ENCODE results near the gene ENTR1. TPM values are rescaled to one million over a fixed set of nuclear protein-coding genes. Genes with fewer than 3 reads are reported as not detected.

ENTR1 gene
- total RNA-seq, 1 donor from 2014 or later, result 34.9 TPM

DNA sequence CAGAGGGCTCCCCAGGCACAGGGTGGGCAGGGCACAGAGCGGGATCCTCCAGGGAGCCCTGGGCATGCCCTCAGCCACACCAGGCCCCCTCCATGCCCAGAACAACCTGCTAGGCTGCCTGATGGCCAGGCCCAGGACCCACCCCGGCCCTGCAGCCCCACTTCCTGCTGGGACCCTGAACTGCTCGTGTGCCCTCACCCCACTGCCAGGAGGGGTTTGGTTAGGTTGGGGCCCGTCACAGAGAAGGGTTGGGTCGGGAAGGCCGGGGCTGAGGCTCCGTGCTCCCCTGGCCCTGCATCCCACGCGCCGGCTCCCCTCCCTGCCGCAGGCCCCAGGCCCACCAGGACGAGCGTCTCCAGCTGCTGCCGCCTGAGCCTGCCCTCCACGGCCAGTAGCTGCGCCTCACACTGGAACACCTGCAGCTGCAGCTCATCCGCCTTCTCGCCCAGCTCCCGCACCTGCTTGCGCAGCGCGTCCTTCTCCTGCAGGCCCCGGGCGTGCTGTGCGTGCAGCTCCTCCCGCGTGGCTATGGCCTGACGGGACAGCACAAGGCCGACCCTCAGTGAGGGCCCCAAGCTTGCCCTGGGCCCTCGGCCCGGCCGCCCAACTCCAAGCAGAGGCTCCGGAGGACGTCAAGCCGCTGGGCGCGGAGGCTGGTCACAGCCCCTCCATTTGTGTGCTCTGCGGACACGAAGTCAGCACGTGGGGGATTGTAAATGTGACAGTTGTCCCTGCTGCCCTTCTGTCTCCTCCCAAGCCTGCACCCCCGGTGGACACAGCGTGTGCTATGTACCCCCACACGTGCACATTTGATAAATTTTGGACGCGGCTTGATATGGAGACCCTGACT, 42.9 kb downstream of the ENTR1 start:
- Mint-ChIP-seq H3K9me3 (no peaks in the 10 kb centered on the region), H3K4me3 (no peak overlapping the region), H3K36me3 (no peaks in the 10 kb centered on the region), H3K4me1 (peaks cover 3% of the 10 kb centered on the region), H3K27ac (no peak overlapping the region), H3K27me3 (ENCODE audit: insufficient read depth, low read depth) (peaks cover 3% of the 10 kb centered on the region)
- Histone ChIP-seq H3K9ac (no peak overlapping the region), H3K27ac (no peak overlapping the region), H3K27me3 (no peaks in the 10 kb centered on the region), H4K20me1 (ENCODE audit: low read depth) (peaks cover 7% of the 10 kb centered on the region), H3K4me1 (no peaks in the 10 kb centered on the region), H3K36me3 (no peaks in the 10 kb centered on the region), H3K4me2 (no peak overlapping the region), H2AFZ (replicated peaks) (no peak overlapping the region), H3K79me2 (ENCODE audit: low read depth) (no peaks in the 10 kb centered on the region), H3K9me3 (ENCODE audit: low read depth) (no peaks in the 10 kb centered on the region), H3K4me3 (no peak overlapping the region), H3F3A (ENCODE audit: low read depth) (no peaks in the 10 kb centered on the region)
- TF ChIP-seq EZH2phosphoT487 (IDR thresholded peaks at IDR 0.05) (no peak), EZH2 (IDR thresholded peaks at IDR 0.05) (no peak)
- TF ChIP-seq, protein P1, sequence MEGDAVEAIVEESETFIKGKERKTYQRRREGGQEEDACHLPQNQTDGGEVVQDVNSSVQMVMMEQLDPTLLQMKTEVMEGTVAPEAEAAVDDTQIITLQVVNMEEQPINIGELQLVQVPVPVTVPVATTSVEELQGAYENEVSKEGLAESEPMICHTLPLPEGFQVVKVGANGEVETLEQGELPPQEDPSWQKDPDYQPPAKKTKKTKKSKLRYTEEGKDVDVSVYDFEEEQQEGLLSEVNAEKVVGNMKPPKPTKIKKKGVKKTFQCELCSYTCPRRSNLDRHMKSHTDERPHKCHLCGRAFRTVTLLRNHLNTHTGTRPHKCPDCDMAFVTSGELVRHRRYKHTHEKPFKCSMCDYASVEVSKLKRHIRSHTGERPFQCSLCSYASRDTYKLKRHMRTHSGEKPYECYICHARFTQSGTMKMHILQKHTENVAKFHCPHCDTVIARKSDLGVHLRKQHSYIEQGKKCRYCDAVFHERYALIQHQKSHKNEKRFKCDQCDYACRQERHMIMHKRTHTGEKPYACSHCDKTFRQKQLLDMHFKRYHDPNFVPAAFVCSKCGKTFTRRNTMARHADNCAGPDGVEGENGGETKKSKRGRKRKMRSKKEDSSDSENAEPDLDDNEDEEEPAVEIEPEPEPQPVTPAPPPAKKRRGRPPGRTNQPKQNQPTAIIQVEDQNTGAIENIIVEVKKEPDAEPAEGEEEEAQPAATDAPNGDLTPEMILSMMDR (IDR thresholded peaks at IDR 0.05), result no peak
- no peak for DNase-seq (ENCODE audit: low spot score)

DNA sequence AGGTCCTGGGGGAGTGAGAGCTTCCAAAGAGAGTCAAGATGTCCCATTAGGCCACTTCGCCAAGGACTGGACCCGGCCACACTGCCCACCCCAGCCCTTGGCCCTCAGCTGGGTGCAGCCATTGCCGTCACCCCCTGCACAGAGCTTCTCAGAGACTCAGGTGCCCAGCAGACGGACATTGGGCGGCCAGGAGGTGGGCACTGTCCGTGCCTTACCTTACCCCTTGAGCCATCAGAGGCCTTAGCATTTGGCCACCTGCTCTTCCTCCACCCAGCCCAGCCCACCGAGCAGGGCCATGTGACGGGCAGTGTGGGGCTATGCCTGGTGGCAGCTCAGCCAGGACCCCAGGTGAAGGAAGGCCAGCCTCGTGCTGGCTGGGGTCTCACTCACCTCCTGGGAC, 43.6 kb downstream of the ENTR1 start:
- H3K79me2 ChIP-seq (ENCODE audit: low read depth), result no peaks in the 10 kb centered on the region
- no peak overlapping the region for H3K27ac Mint-ChIP-seq
- no peak for DNase-seq (ENCODE audit: low spot score)
- H3F3A ChIP-seq (ENCODE audit: low read depth), result no peaks in the 10 kb centered on the region
- peaks cover 4% of the 10 kb centered on the region for H3K4me1 Mint-ChIP-seq
- no peak overlapping the region for H3K4me3 ChIP-seq
- no peaks in the 10 kb centered on the region for H3K9me3 Mint-ChIP-seq
- TF ChIP-seq EZH2 (IDR thresholded peaks at IDR 0.05), result no peak
- H3K27me3 ChIP-seq, result no peaks in the 10 kb centered on the region
- peaks cover 3% of the 10 kb centered on the region for H3K27me3 Mint-ChIP-seq (ENCODE audit: insufficient read depth, low read depth)
- H4K20me1 ChIP-seq (ENCODE audit: low read depth), result peaks cover 10% of the 10 kb centered on the region
- H3K27ac ChIP-seq, result no peak overlapping the region
- H3K36me3 ChIP-seq, result no peaks in the 10 kb centered on the region
- H3K4me1 ChIP-seq, result no peaks in the 10 kb centered on the region
- no peaks in the 10 kb centered on the region for H3K9me3 ChIP-seq (ENCODE audit: low read depth)
- no peak overlapping the region for H2AFZ ChIP-seq (replicated peaks)
- H3K4me2 ChIP-seq, result no peak overlapping the region
- H3K4me3 Mint-ChIP-seq, result no peak overlapping the region
- H3K36me3 Mint-ChIP-seq, result no peaks in the 10 kb centered on the region
- no peak overlapping the region for H3K9ac ChIP-seq

DNA sequence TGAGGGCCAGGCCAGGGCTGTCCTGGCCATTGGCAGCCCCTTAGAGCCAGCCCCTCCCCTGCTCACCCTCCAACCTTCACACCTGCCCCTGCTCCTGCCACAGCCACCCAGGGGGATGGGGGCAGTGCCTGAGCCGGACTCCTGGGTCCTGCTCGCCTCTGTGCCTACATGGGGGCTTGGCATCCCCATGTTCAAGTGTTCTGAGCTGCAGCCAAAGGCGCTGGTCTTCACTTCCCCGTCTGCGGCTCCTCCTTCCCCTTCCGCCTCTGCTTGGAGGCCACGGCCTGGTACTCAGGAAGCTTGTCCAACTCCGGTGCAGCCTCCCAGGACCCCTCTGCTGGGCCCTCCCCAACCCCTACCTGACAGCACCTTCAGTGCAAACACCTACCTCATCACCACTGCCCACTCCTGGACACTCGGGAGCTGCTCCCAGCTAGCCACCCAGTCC, 44.6 kb downstream of the ENTR1 start:
- Histone ChIP-seq H3K27me3 (no peaks in the 10 kb centered on the region), H3K9ac (no peak overlapping the region), H2AFZ (replicated peaks) (no peak overlapping the region), H3K9me3 (ENCODE audit: low read depth) (no peaks in the 10 kb centered on the region), H3F3A (ENCODE audit: low read depth) (no peaks in the 10 kb centered on the region), H3K27ac (no peak overlapping the region), H3K4me1 (no peaks in the 10 kb centered on the region), H3K36me3 (no peaks in the 10 kb centered on the region), H4K20me1 (ENCODE audit: low read depth) (peaks cover 10% of the 10 kb centered on the region), H3K79me2 (ENCODE audit: low read depth) (no peaks in the 10 kb centered on the region), H3K4me2 (no peak overlapping the region), H3K4me3 (no peak overlapping the region)
- Mint-ChIP-seq H3K9me3 (no peaks in the 10 kb centered on the region), H3K4me3 (peak overlapping the region; percentile 64), H3K27ac (peak overlapping the region; percentile 29), H3K4me1 (peaks cover 4% of the 10 kb centered on the region), H3K36me3 (no peaks in the 10 kb centered on the region), H3K27me3 (ENCODE audit: insufficient read depth, low read depth) (peaks cover 3% of the 10 kb centered on the region)
- TF ChIP-seq, protein P1 (IDR thresholded peaks at IDR 0.05), result no peak
- TF ChIP-seq EZH2phosphoT487 (IDR thresholded peaks at IDR 0.05) (no peak), EZH2 (IDR thresholded peaks at IDR 0.05) (no peak)
- DNase-seq (ENCODE audit: low spot score), result no peak
